Prostate gland (tissue), 2 donors: ENCODE measurements around the gene FAM209A. TPM values are rescaled to one million over a fixed set of nuclear protein-coding genes. Genes with fewer than 3 reads are reported as not detected.
A peak's percentile ranks its signal among the peaks of the same experiment; 100 is the strongest.
"Not testable (repeated sequence)": the region's sequence is repeated elsewhere in the genome, so short reads cannot be mapped to it uniquely, and the experiment has no call there.

Experiments used
- DNase-seq: peaks from one replicate; pipeline ENCODE4 v3.0.0-alpha.2; 2019; ENCODE audit warnings: low spot score
- H3K27ac ChIP-seq, 2 donors: fragments of 200-600 bp; sonication (generic); 2 replicates each; pipeline ENCODE4 v1.5.1; 2017 to 2019
- H3K27me3 ChIP-seq: fragments of 200-600 bp; sonication (generic); replicated peaks from 2 replicates; pipeline ENCODE4 v1.5.1; 2019; ENCODE audit not compliant: insufficient read depth
- H3K36me3 ChIP-seq, 2 donors: fragments of 200-600 bp; sonication (generic); 1 replicate in 1 of 2; 2 replicates in 1 of 2; pipeline versions ENCODE4 v1.5.1 to v1.8.1; 2017 to 2019
- H3K4me1 ChIP-seq: fragments of 200-600 bp; sonication (generic); replicated peaks from 2 replicates; pipeline ENCODE4 v1.5.1; 2019
- H3K4me3 ChIP-seq, 2 donors: fragments of 200-600 bp; sonication (generic); 2 replicates each; pipeline ENCODE4 v1.5.1; 2017 to 2019
- H3K9me3 ChIP-seq: fragments of 200-600 bp; sonication (generic); 2 replicates; pipeline ENCODE4 v1.5.1; 2017
- CTCF ChIP-seq, 4 experiments: fragments of 200-600 bp in 2 of 4; fragments of 450-650 bp in 2 of 4; sonication (generic) in 2 of 4; IDR thresholded peaks; 1 replicate in 3 of 4; 2 replicates in 1 of 4; pipeline ENCODE4 v1.5.1; 2016 to 2019; ENCODE audit warnings: antibody characterized with exemption in 4 of 4, mild to moderate bottlenecking in 2 of 4, moderate library complexity in 2 of 4
- POLR2A ChIP-seq: fragments of 450-650 bp; IDR thresholded peaks from one replicate; pipeline ENCODE4 v1.6.1; 2016; ENCODE audit warnings: antibody characterized with exemption, mild to moderate bottlenecking
- POLR2AphosphoS5 ChIP-seq: sonication (generic); formaldehyde crosslinking; IDR thresholded peaks from one replicate; pipeline ENCODE4 v1.6.1; 2017; ENCODE audit warnings: antibody characterized with exemption
- WGBS: methylation state at CpG from one replicate; pipeline ENCODE4 v1.1.5; 2018; 5-methylcytosine and 5-hydroxymethylcytosine counted together
- intact Hi-C: fragments of 100-400 bp; cut with DNase I; formaldehyde crosslinking; loops from one replicate; pipeline ENCODE4 v1.14.2; 2022
- total RNA-seq, 2 donors: library from RNA; depleted of rRNA; stranded (reverse); fragments of >200 nt; gene quantifications; one replicate each; pipeline ENCODE4 v1.1.0, GENCODE V29; 2016

The FAM209A gene
- total RNA-seq, 2 donors from 2014 or later, result 1.6 TPM; not detected in 1

- 89% methylated on average over 8 of the region's 8 CpGs for WGBS
These were observed 27.0 kb downstream of the FAM209A start for GRCh38 chr20:56551571-56551970.

GRCh38 chr20:56552911-56553629 lies 28.5 kb downstream of the FAM209A start:
- Histone ChIP-seq H3K9me3 (no peaks in the 10 kb centered on the region), H3K36me3 (no peaks in the 10 kb centered on the region), H3K27ac (no peak overlapping the region), H3K27me3 (no peaks in the 10 kb centered on the region), H3K4me1 (no peaks in the 10 kb centered on the region), H3K4me3 (no peak overlapping the region)
- no peak for TF ChIP-seq POLR2AphosphoS5
- TF ChIP-seq CTCF (IDR thresholded peaks at IDR 0.05), result no peak
- no peak for TF ChIP-seq POLR2A
- WGBS, result 90% methylated on average over 8 of the region's 8 CpGs
- intact Hi-C loops, result loop anchor here (5.0 kb wide), 2 partner anchors 509 to 794 kb away; no protein-coding TSS in a partner anchor
- DNase-seq, result no peak

More at GRCh38 chr20:56551571-56551970, 27.0 kb downstream of the FAM209A start:
- intact Hi-C loops, result loop anchor here (5.0 kb wide), 2 partner anchors 511 to 796 kb away; no protein-coding TSS in a partner anchor
- no peaks in the 10 kb centered on the region for H3K27me3 ChIP-seq
- no peak overlapping the region for H3K4me3 ChIP-seq
- DNase-seq, result no peak
- TF ChIP-seq POLR2AphosphoS5 (no peak), POLR2A (no peak), CTCF (IDR thresholded peaks at IDR 0.05) (no peak)
- H3K27ac ChIP-seq, result no peak overlapping the region
- H3K9me3 ChIP-seq, result no peaks in the 10 kb centered on the region
- no peaks in the 10 kb centered on the region for H3K4me1 ChIP-seq
- no peaks in the 10 kb centered on the region for H3K36me3 ChIP-seq

- Histone ChIP-seq H3K4me3 (no peak overlapping the region), H3K36me3 (no peaks in the 10 kb centered on the region), H3K27ac (no peak overlapping the region), H3K27me3 (no peaks in the 10 kb centered on the region), H3K9me3 (no peaks in the 10 kb centered on the region), H3K4me1 (no peaks in the 10 kb centered on the region)
- intact Hi-C loops, result loop anchor here (5.0 kb wide), 2 partner anchors 507 to 792 kb away; no protein-coding TSS in a partner anchor
- DNase-seq, result peak; percentile 43
- 12% methylated on average over 4 of the region's 4 CpGs for WGBS
- TF ChIP-seq POLR2A, result no peak
- TF ChIP-seq POLR2AphosphoS5, result peak; percentile 74
- peak in 1 of 4 experiments; percentile 33 for TF ChIP-seq CTCF (IDR thresholded peaks at IDR 0.05)
These were observed 30.3 kb downstream of the FAM209A start for GRCh38 chr20:56554869-56555268.

- no peak for DNase-seq
- Histone ChIP-seq H3K9me3 (no peaks in the 10 kb centered on the region), H3K4me1 (no peaks in the 10 kb centered on the region), H3K36me3 (no peaks in the 10 kb centered on the region), H3K27ac (no peak overlapping the region), H3K27me3 (no peaks in the 10 kb centered on the region), H3K4me3 (no peak overlapping the region)
- WGBS, result 27% methylated on average over 6 of the region's 6 CpGs
- intact Hi-C loops, result no loop called here
- TF ChIP-seq CTCF (IDR thresholded peaks at IDR 0.05) (no peak), POLR2A (no peak), POLR2AphosphoS5 (no peak)
These were observed 34.4 kb downstream of the FAM209A start for GRCh38 chr20:56558968-56559367.

- H3K9me3 ChIP-seq, intact Hi-C loops, DNase-seq, H3K4me1 ChIP-seq, H3K4me3 ChIP-seq, H3K27me3 ChIP-seq, H3K27ac ChIP-seq, H3K36me3 ChIP-seq: not testable (repeated sequence)
- 85% methylated on average over 6 of the region's 6 CpGs for WGBS
These were observed 40.0 kb downstream of the FAM209A start for GRCh38 chr20:56564526-56564925.
